Measurements from ENCODE around the gene ABCB8. TPM values are rescaled to one million over a fixed set of nuclear protein-coding genes. Genes with fewer than 3 reads are reported as not detected.

Gene ABCB8
- total and polyA plus RNA-seq, 9 of the 15 experiments (the other 6 are each of a cell fraction or from before 2014, with no cell fraction given) = 7.6 to 106 (median 36.3) TPM

DNA sequence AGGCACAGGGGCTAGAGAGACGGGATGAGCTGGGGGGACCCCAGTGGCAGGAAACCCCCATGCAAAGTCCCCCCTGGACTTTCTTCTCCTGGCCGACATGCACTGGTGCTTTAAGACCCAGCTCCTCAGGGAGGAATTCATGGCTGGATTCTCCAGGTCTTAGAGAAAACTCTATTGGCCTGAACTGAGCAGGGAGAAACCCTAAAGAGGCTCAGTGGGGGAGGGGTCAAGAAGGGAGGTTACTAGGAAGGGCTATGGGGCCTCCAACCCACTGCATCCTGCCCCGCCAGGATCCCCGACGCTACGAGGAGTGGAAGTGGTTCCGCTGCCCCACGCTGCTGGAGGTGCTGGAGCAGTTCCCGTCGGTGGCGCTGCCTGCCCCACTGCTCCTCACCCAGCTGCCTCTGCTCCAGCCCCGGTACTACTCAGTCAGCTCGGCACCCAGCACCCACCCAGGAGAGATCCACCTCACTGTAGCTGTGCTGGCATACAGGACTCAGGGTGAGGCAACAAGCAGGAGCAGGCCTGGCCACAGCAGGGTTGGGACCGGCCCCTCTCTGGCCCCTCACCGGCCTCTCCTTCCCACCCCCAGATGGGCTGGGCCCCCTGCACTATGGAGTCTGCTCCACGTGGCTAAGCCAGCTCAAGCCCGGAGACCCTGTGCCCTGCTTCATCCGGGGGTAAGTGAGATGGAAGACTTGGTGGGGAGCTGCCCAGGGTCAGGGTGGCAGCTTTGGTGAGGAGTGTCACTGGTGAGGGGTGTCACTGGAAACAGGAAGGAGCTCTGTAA, 17.7 kb upstream of the ABCB8 start (continued):
- TF ChIP-seq BMI1 (IDR thresholded peaks at IDR 0.05; ENCODE audit: low read length) = no peak
- no peak for TF ChIP-seq CCAR2 (IDR thresholded peaks at IDR 0.05; ENCODE audit: low read depth, low read length)
- TF ChIP-seq PHB (CRISPR knock-in tag; IDR thresholded peaks at IDR 0.05) = no peak
- no peak for TF ChIP-seq ZNF3 (CRISPR knock-in tag; IDR thresholded peaks at IDR 0.05)
- TF ChIP-seq SMAD4 (CRISPR knock-in tag; conservative IDR thresholded peaks at IDR 0.05) = peak; percentile 77; the same call in 1 of the 2 replicates
- TF ChIP-seq SREBF2 (CRISPR knock-in tag; IDR thresholded peaks at IDR 0.05) = peak; percentile 27; the same call in 1 of the 2 replicates
- peak; percentile 75 for TF ChIP-seq ZFX (CRISPR knock-in tag; IDR thresholded peaks at IDR 0.05)
- peak in 1 of 2 experiments; percentile 23; a peak in 1 of 4 replicates for TF ChIP-seq TRIM24 (IDR thresholded peaks at IDR 0.05)
- no peak for TF ChIP-seq ZFP1 (CRISPR knock-in tag; IDR thresholded peaks at IDR 0.05)
- TF ChIP-seq, protein P1, sequence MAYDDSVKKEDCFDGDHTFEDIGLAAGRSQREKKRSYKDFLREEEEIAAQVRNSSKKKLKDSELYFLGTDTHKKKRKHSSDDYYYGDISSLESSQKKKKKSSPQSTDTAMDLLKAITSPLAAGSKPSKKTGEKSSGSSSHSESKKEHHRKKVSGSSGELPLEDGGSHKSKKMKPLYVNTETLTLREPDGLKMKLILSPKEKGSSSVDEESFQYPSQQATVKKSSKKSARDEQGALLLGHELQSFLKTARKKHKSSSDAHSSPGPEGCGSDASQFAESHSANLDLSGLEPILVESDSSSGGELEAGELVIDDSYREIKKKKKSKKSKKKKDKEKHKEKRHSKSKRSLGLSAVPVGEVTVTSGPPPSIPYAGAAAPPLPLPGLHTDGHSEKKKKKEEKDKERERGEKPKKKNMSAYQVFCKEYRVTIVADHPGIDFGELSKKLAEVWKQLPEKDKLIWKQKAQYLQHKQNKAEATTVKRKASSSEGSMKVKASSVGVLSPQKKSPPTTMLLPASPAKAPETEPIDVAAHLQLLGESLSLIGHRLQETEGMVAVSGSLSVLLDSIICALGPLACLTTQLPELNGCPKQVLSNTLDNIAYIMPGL (CRISPR knock-in tag; IDR thresholded peaks at IDR 0.05) = no peak
- peak; percentile 47; the same call in 1 of the 2 replicates for TF ChIP-seq SMARCA4 (IDR thresholded peaks at IDR 0.05)
- TF ChIP-seq, protein P2, sequence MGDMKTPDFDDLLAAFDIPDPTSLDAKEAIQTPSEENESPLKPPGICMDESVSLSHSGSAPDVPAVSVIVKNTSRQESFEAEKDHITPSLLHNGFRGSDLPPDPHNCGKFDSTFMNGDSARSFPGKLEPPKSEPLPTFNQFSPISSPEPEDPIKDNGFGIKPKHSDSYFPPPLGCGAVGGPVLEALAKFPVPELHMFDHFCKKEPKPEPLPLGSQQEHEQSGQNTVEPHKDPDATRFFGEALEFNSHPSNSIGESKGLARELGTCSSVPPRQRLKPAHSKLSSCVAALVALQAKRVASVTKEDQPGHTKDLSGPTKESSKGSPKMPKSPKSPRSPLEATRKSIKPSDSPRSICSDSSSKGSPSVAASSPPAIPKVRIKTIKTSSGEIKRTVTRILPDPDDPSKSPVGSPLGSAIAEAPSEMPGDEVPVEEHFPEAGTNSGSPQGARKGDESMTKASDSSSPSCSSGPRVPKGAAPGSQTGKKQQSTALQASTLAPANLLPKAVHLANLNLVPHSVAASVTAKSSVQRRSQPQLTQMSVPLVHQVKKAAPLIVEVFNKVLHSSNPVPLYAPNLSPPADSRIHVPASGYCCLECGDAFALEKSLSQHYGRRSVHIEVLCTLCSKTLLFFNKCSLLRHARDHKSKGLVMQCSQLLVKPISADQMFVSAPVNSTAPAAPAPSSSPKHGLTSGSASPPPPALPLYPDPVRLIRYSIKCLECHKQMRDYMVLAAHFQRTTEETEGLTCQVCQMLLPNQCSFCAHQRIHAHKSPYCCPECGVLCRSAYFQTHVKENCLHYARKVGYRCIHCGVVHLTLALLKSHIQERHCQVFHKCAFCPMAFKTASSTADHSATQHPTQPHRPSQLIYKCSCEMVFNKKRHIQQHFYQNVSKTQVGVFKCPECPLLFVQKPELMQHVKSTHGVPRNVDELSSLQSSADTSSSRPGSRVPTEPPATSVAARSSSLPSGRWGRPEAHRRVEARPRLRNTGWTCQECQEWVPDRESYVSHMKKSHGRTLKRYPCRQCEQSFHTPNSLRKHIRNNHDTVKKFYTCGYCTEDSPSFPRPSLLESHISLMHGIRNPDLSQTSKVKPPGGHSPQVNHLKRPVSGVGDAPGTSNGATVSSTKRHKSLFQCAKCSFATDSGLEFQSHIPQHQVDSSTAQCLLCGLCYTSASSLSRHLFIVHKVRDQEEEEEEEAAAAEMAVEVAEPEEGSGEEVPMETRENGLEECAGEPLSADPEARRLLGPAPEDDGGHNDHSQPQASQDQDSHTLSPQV (IDR thresholded peaks at IDR 0.05) = peak; percentile 98
- no peak for TF ChIP-seq DACH1 (IDR thresholded peaks at IDR 0.05; ENCODE audit: partially characterized antibody)
- no peak for TF ChIP-seq ZNF354B (CRISPR knock-in tag; IDR thresholded peaks at IDR 0.05)
- TF ChIP-seq, protein P3, sequence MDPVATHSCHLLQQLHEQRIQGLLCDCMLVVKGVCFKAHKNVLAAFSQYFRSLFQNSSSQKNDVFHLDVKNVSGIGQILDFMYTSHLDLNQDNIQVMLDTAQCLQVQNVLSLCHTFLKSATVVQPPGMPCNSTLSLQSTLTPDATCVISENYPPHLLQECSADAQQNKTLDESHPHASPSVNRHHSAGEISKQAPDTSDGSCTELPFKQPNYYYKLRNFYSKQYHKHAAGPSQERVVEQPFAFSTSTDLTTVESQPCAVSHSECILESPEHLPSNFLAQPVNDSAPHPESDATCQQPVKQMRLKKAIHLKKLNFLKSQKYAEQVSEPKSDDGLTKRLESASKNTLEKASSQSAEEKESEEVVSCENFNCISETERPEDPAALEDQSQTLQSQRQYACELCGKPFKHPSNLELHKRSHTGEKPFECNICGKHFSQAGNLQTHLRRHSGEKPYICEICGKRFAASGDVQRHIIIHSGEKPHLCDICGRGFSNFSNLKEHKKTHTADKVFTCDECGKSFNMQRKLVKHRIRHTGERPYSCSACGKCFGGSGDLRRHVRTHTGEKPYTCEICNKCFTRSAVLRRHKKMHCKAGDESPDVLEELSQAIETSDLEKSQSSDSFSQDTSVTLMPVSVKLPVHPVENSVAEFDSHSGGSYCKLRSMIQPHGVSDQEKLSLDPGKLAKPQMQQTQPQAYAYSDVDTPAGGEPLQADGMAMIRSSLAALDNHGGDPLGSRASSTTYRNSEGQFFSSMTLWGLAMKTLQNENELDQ (CRISPR knock-in tag; IDR thresholded peaks at IDR 0.05; ENCODE audit: borderline replicate concordance) = no peak
- no peak for TF ChIP-seq HNRNPK (IDR thresholded peaks at IDR 0.05; ENCODE audit: low read depth, low read length, poor library complexity, severe bottlenecking)
- no peak for TF ChIP-seq ZNF133 (CRISPR knock-in tag; IDR thresholded peaks at IDR 0.05)
- TF ChIP-seq DMBX1 (CRISPR knock-in tag; IDR thresholded peaks at IDR 0.05; ENCODE audit: borderline replicate concordance) = no peak; the same call in 1 of the 2 replicates
- no peak for TF ChIP-seq GTF2A2 (tag; IDR thresholded peaks at IDR 0.05)
- TF ChIP-seq MYC (IDR thresholded peaks at IDR 0.05; ENCODE audit: low read depth, low read length) = peak; percentile 79
- 0 out of 2 replicates have a peak, but pooled peaks have one; percentile 77 for TF ChIP-seq MYC (CRISPR knock-in tag; IDR thresholded peaks at IDR 0.05; ENCODE audit: borderline replicate concordance, low read depth)
- no peak for TF ChIP-seq TFAM (CRISPR knock-in tag; conservative IDR thresholded peaks at IDR 0.05)

Measured in K562 (cell line).